Liver (tissue), 9 donors: ENCODE results near the gene APBB1IP. TPM values are rescaled to one million over a fixed set of nuclear protein-coding genes. Genes with fewer than 3 reads are reported as not detected.
A peak's percentile ranks its signal among the peaks of the same experiment; 100 is the strongest.

Source experiments
- DNase-seq: peaks from one replicate; pipeline ENCODE4 v3.0.0-alpha.2; 2017; ENCODE audit warnings: low spot score
- H3K27ac ChIP-seq, 2 donors: one replicate each; pipeline ENCODE4 v1.7.0; 2013; ENCODE audit warnings: inconsistent platforms in 2 of 2, low read length in 2 of 2, control low read depth in 1 of 2, low read depth in 1 of 2, mild to moderate bottlenecking in 1 of 2
- H3K27me3 ChIP-seq, 4 donors: one replicate each; pipeline versions ENCODE4 v1.6.1 to v1.7.0; 2013; ENCODE audit warnings: low read length in 3 of 4, inconsistent platforms in 1 of 4, mild to moderate bottlenecking in 1 of 4, moderate library complexity in 1 of 4; ENCODE audit not compliant: control insufficient read depth in 4 of 4, insufficient read depth in 4 of 4
- H3K36me3 ChIP-seq, 4 donors: one replicate each; pipeline versions ENCODE4 v1.6.1 to v1.7.0; 2013; ENCODE audit warnings: low read length in 3 of 4, mild to moderate bottlenecking in 3 of 4, low read depth in 1 of 4, moderate library complexity in 1 of 4; ENCODE audit not compliant: control insufficient read depth in 4 of 4, insufficient read depth in 3 of 4
- H3K4me1 ChIP-seq, 4 donors: one replicate each; pipeline versions ENCODE4 v1.6.1 to v1.7.0; 2013; ENCODE audit warnings: low read length in 3 of 4, mild to moderate bottlenecking in 3 of 4, moderate library complexity in 1 of 4; ENCODE audit not compliant: control insufficient read depth in 4 of 4, insufficient read depth in 4 of 4
- H3K4me3 ChIP-seq, 3 donors: one replicate each; pipeline versions ENCODE4 v1.6.1 to v1.7.0; 2013; ENCODE audit warnings: low read length in 3 of 3, control low read depth in 1 of 3, low read depth in 1 of 3, mild to moderate bottlenecking in 1 of 3
- H3K9ac ChIP-seq, 2 donors: one replicate each; pipeline ENCODE4 v1.7.0; 2013; ENCODE audit warnings: low read length in 2 of 2, mild to moderate bottlenecking in 2 of 2, moderate library complexity in 2 of 2, control low read depth in 1 of 2, low read depth in 1 of 2
- H3K9me3 ChIP-seq, 4 donors: one replicate each; pipeline versions ENCODE4 v1.6.1 to v1.7.0; 2013; ENCODE audit warnings: low read length in 3 of 4; ENCODE audit not compliant: control insufficient read depth in 4 of 4
- EGR1 ChIP-seq, 2 donors: IDR thresholded peaks; 2 replicates each; pipeline ENCODE4 v1.6.1; 2016 to 2018; ENCODE audit warnings: antibody characterized with exemption in 2 of 2, low read depth in 2 of 2
- FOXA1 ChIP-seq: IDR thresholded peaks from 2 replicates; pipeline ENCODE4 v1.6.1; 2016; ENCODE audit warnings: antibody characterized with exemption
- FOXA2 ChIP-seq: IDR thresholded peaks from 2 replicates; pipeline ENCODE4 v1.6.1; 2016; ENCODE audit warnings: antibody characterized with exemption
- GABPA ChIP-seq, 2 donors: IDR thresholded peaks in 1 of 2; conservative IDR thresholded peaks in 1 of 2; 2 replicates each; pipeline ENCODE4 v1.6.1; 2016; ENCODE audit warnings: antibody characterized with exemption in 2 of 2, mild to moderate bottlenecking in 1 of 2, moderate library complexity in 1 of 2
- HNF4A ChIP-seq, 2 donors: conservative IDR thresholded peaks; 2 replicates each; pipeline ENCODE4 v1.6.1; 2016; ENCODE audit warnings: antibody characterized with exemption in 2 of 2, mild to moderate bottlenecking in 2 of 2
- HNF4G ChIP-seq: IDR thresholded peaks from 2 replicates; pipeline ENCODE4 v1.6.1; 2016; ENCODE audit warnings: antibody characterized with exemption
- JUND ChIP-seq, 2 donors: IDR thresholded peaks; 2 replicates each; pipeline ENCODE4 v1.6.1; 2016; ENCODE audit warnings: antibody characterized with exemption in 2 of 2
- NR2F2 ChIP-seq: IDR thresholded peaks from 2 replicates; pipeline ENCODE4 v1.6.1; 2016; ENCODE audit warnings: antibody characterized with exemption
- RAD21 ChIP-seq, 2 donors: IDR thresholded peaks; 2 replicates each; pipeline ENCODE4 v1.6.1; 2016; ENCODE audit warnings: antibody characterized with exemption in 2 of 2, mild to moderate bottlenecking in 2 of 2
- RXRA ChIP-seq, 2 donors: IDR thresholded peaks; 2 replicates each; pipeline ENCODE4 v1.6.1; 2017 to 2018; ENCODE audit warnings: antibody characterized with exemption in 2 of 2, mild to moderate bottlenecking in 1 of 2
- SP1 ChIP-seq: IDR thresholded peaks from 2 replicates; pipeline ENCODE4 v1.6.1; 2018; ENCODE audit warnings: antibody characterized with exemption, mild to moderate bottlenecking
- TAF1 ChIP-seq: conservative IDR thresholded peaks from 2 replicates; pipeline ENCODE4 v1.6.1; 2016; ENCODE audit warnings: antibody characterized with exemption, mild to moderate bottlenecking
- YY1 ChIP-seq: IDR thresholded peaks from 2 replicates; pipeline ENCODE4 v1.6.1; 2016; ENCODE audit warnings: antibody characterized with exemption, mild to moderate bottlenecking
- WGBS: extraction: QIAGEN DNeasy Blood & Tissue Kit; methylation state at CpG from one replicate; pipeline ENCODE4 v1.1.7; 2013; 5-methylcytosine and 5-hydroxymethylcytosine counted together
- polyA plus RNA-seq, 2 donors: library from polyadenylated mRNA; stranded (reverse) in 1 of 2; unstranded in 1 of 2; fragments of 200-250 nt in 1 of 2; fragments of >200 nt in 1 of 2; fragmentation: Nextera tagmentation in 1 of 2; extraction: Ambion mirVana in 1 of 2; gene quantifications; one replicate each; pipeline versions ENCODE4 v1.2.1 to v1.2.3, GENCODE V29; 2013 to 2015
- total RNA-seq, 2 donors: library from RNA; depleted of rRNA; stranded (reverse); fragments of >200 nt; gene quantifications; one replicate each; pipeline ENCODE4 v1.2.3, GENCODE V29; 2014
- TF ChIP-seq, protein P1 (sequence below): IDR thresholded peaks from 2 replicates; pipeline ENCODE4 v1.6.1; 2016; ENCODE audit warnings: antibody characterized with exemption
- TF ChIP-seq, protein P2 (sequence below): fragments of 150-350 bp; IDR thresholded peaks from 2 replicates; pipeline ENCODE4 v1.5.1; 2017; ENCODE audit warnings: improper control_type of control experiment, low read depth, low read length; ENCODE audit not compliant: missing input control
- TF ChIP-seq, protein P3 (sequence below): IDR thresholded peaks from 2 replicates; pipeline ENCODE4 v1.6.1; 2016; ENCODE audit warnings: antibody characterized with exemption, mild to moderate bottlenecking
- TF ChIP-seq, protein P4 (sequence below): IDR thresholded peaks from 2 replicates; pipeline ENCODE4 v1.6.1; 2016; ENCODE audit warnings: antibody characterized with exemption
- TF ChIP-seq, protein P5 (sequence below): IDR thresholded peaks from 2 replicates; pipeline ENCODE4 v1.6.1; 2016; ENCODE audit warnings: antibody characterized with exemption
- donor health status: healthy.
- donor health status: healthy.
- donor health status: healthy.
- donor health status: healthy.
- donor health status: healthy.

APBB1IP gene
- total and polyA plus RNA-seq, 4 donors, result 9.3 to 28.4 (median 12.8) TPM

DNA sequence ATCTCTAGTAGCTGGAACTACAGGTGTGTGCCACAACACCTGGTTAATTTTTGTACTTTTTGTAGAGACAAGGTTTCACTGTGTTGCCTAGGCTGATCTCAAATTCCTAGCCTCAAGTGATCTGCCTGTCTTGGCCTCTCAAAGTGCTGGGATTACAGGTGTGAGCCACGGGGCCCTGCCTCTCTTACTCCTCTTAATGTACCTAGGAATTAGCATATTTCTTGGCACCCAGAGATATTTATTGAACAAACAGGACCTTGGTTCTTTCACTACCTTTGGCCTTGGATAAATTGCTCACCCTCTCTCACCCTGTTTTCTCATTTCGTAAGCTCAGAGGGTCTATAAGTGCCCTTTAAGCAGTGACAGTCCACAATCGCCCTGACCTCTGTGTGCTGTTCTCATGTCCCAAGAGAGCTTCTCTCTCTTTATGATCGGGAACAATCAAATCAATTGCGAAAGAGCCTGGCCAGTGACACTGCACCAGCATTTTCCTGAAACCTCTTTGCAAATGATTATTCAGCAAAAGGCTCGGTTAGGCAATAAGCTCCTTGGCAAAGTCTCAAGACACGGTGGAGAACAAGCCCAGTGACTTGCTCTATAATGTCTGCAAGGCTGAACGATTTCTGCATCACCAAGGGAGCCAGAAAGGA lies 117.7 kb downstream of the APBB1IP start:
- no peaks in the 10 kb centered on the region for H3K9me3 ChIP-seq
- H3K27me3 ChIP-seq, result no peaks in the 10 kb centered on the region
- peaks cover 0 to 24% (median 8%) of the 10 kb centered on the region in 4 donors for H3K36me3 ChIP-seq
- no peak for DNase-seq
- 18% methylated on average over 8 of the region's 8 CpGs for WGBS
- no peak overlapping the region for H3K4me3 ChIP-seq
- TF ChIP-seq HNF4G, result peak; percentile 73
- peak; percentile 93 for TF ChIP-seq SP1
- TF ChIP-seq TAF1, result no peak
- TF ChIP-seq RXRA (IDR thresholded peaks at IDR 0.05), result peak; percentile 96 to 97
- TF ChIP-seq EGR1 (IDR thresholded peaks at IDR 0.05; ENCODE audit: low read depth in 2 of 2), result peak in 1 of 2 donors; percentile 53
- TF ChIP-seq, protein P1, sequence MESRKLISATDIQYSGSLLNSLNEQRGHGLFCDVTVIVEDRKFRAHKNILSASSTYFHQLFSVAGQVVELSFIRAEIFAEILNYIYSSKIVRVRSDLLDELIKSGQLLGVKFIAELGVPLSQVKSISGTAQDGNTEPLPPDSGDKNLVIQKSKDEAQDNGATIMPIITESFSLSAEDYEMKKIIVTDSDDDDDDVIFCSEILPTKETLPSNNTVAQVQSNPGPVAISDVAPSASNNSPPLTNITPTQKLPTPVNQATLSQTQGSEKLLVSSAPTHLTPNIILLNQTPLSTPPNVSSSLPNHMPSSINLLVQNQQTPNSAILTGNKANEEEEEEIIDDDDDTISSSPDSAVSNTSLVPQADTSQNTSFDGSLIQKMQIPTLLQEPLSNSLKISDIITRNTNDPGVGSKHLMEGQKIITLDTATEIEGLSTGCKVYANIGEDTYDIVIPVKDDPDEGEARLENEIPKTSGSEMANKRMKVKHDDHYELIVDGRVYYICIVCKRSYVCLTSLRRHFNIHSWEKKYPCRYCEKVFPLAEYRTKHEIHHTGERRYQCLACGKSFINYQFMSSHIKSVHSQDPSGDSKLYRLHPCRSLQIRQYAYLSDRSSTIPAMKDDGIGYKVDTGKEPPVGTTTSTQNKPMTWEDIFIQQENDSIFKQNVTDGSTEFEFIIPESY, result peak; percentile 90
- peak; percentile 44 to 58 for TF ChIP-seq RAD21 (IDR thresholded peaks at IDR 0.05)
- peak in 1 of 2 donors; percentile 32 for TF ChIP-seq GABPA (IDR thresholded peaks at IDR 0.05 in 1 of 2, conservative IDR thresholded peaks at IDR 0.05 in 1 of 2)
- TF ChIP-seq, protein P2, sequence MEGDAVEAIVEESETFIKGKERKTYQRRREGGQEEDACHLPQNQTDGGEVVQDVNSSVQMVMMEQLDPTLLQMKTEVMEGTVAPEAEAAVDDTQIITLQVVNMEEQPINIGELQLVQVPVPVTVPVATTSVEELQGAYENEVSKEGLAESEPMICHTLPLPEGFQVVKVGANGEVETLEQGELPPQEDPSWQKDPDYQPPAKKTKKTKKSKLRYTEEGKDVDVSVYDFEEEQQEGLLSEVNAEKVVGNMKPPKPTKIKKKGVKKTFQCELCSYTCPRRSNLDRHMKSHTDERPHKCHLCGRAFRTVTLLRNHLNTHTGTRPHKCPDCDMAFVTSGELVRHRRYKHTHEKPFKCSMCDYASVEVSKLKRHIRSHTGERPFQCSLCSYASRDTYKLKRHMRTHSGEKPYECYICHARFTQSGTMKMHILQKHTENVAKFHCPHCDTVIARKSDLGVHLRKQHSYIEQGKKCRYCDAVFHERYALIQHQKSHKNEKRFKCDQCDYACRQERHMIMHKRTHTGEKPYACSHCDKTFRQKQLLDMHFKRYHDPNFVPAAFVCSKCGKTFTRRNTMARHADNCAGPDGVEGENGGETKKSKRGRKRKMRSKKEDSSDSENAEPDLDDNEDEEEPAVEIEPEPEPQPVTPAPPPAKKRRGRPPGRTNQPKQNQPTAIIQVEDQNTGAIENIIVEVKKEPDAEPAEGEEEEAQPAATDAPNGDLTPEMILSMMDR, result no peak
- peak; percentile 86 for TF ChIP-seq YY1
- TF ChIP-seq JUND (IDR thresholded peaks at IDR 0.05), result peak; percentile 79 to 92
- TF ChIP-seq FOXA2, result peak; percentile 80
- TF ChIP-seq, protein P3, sequence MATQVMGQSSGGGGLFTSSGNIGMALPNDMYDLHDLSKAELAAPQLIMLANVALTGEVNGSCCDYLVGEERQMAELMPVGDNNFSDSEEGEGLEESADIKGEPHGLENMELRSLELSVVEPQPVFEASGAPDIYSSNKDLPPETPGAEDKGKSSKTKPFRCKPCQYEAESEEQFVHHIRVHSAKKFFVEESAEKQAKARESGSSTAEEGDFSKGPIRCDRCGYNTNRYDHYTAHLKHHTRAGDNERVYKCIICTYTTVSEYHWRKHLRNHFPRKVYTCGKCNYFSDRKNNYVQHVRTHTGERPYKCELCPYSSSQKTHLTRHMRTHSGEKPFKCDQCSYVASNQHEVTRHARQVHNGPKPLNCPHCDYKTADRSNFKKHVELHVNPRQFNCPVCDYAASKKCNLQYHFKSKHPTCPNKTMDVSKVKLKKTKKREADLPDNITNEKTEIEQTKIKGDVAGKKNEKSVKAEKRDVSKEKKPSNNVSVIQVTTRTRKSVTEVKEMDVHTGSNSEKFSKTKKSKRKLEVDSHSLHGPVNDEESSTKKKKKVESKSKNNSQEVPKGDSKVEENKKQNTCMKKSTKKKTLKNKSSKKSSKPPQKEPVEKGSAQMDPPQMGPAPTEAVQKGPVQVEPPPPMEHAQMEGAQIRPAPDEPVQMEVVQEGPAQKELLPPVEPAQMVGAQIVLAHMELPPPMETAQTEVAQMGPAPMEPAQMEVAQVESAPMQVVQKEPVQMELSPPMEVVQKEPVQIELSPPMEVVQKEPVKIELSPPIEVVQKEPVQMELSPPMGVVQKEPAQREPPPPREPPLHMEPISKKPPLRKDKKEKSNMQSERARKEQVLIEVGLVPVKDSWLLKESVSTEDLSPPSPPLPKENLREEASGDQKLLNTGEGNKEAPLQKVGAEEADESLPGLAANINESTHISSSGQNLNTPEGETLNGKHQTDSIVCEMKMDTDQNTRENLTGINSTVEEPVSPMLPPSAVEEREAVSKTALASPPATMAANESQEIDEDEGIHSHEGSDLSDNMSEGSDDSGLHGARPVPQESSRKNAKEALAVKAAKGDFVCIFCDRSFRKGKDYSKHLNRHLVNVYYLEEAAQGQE, result peak; percentile 44
- peak; percentile 96 to 97 for TF ChIP-seq HNF4A (conservative IDR thresholded peaks at IDR 0.05)
- peak; percentile 73 for TF ChIP-seq FOXA1
- TF ChIP-seq NR2F2, result peak; percentile 86
- TF ChIP-seq, protein P4, sequence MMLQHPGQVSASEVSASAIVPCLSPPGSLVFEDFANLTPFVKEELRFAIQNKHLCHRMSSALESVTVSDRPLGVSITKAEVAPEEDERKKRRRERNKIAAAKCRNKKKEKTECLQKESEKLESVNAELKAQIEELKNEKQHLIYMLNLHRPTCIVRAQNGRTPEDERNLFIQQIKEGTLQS, result peak; percentile 83
- TF ChIP-seq, protein P5, sequence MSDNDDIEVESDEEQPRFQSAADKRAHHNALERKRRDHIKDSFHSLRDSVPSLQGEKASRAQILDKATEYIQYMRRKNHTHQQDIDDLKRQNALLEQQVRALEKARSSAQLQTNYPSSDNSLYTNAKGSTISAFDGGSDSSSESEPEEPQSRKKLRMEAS, result peak; percentile 85
- H3K9ac ChIP-seq, result peak overlapping the region in 1 of 2 donors; percentile 19
- H3K4me1 ChIP-seq, result peaks cover 0 to 21% (median 15%) of the 10 kb centered on the region in 4 donors
- peak overlapping the region; percentile 57 to 64 for H3K27ac ChIP-seq
